Mucosa of descending colon (tissue), 3 donors: ENCODE data around the gene PRKCD. TPM values are rescaled to one million over a fixed set of nuclear protein-coding genes. Genes with fewer than 3 reads are reported as not detected.

Source experiments
- ATAC-seq: fragments of 200-7000 bp; cut with Tn5 transposase; one replicate; pipeline ENCODE4 v1.9.1; 2020; ENCODE audit warnings: mild to moderate bottlenecking, moderate library complexity
- DNase-seq, 3 donors: peaks; one replicate each; pipeline ENCODE4 v3.0.0-alpha.2; 2020
- H3K36me3 ChIP-seq: fragments of 200-600 bp; one replicate; pipeline ENCODE4 v1.8.0; 2021; ENCODE audit warnings: low read depth, mild to moderate bottlenecking
- H3K4me1 ChIP-seq: fragments of 200-600 bp; one replicate; pipeline ENCODE4 v1.8.0; 2021; ENCODE audit warnings: low read depth, mild to moderate bottlenecking
- H3K4me3 ChIP-seq: fragments of 200-600 bp; one replicate; pipeline ENCODE4 v1.8.0; 2021; ENCODE audit warnings: mild to moderate bottlenecking
- H3K9me3 ChIP-seq: fragments of 200-600 bp; one replicate; pipeline ENCODE4 v1.8.0; 2021; ENCODE audit warnings: mild to moderate bottlenecking
- intact Hi-C, 2 donors: fragments of 100-400 bp; cut with DNase I in 1 of 2; cut with micrococcal nuclease in 1 of 2; formaldehyde crosslinking; loops; one replicate each; pipeline versions ENCODE4 v1.11.0 to v1.11.1; 2022; cut with DNase I, micrococcal nuclease
- total RNA-seq, 3 donors: library from RNA; stranded (reverse); fragmentation: NEBNext Ultra II Directional in 2 of 3; extraction: Animal tissue kit (Norgen Biotek cat#: 25700) in 2 of 3; gene quantifications; one replicate each; pipeline versions ENCODE4 v1.2.1 to v1.2.4, GENCODE V29; 2021 to 2023
- TF ChIP-seq, protein P1 (sequence below): fragments of 200-600 bp; IDR thresholded peaks from one replicate; pipeline ENCODE4 v1.8.0; 2022; ENCODE audit warnings: antibody characterized with exemption, mild to moderate bottlenecking
- donor health status: DM: no; HTN: no; CAD: no; lungs with moderate emphysema.
- donor health status: DM: no; HTN: no; CAD: no.
- donor health status: DM: no; HTN: yes; CAD: no.

PRKCD gene
- total RNA-seq, 3 donors from 2014 or later: 46.8 to 87.9 (median 83.4) TPM

DNA sequence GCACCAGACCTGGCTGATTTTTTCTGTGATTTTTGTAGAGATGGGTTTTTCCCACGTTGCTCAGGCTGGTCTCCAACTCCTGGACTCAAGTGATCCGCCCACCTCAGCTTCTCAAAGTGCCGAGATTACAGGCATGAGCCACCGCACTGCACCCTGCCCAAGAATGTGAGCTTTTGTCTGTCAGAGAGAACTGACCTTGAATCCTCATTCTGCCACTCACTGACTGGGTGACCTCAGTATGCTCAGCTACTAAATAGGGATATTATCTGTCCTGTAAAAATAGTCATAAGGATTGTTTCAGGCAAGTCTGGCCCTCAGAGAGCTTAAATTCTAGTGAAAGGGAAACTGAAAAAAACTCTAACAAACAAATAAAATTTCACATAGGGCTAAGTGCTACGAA lies 28.7 kb upstream of the PRKCD start:
- H3K4me1 ChIP-seq: peaks cover 16% of the 10 kb centered on the region
- no peaks in the 10 kb centered on the region for H3K36me3 ChIP-seq
- H3K4me3 ChIP-seq: no peak overlapping the region
- DNase-seq (peak in 1 of 3 donors; percentile 5), ATAC-seq (no peak)
- intact Hi-C loops: no loop called here
- no peaks in the 10 kb centered on the region for H3K9me3 ChIP-seq
- TF ChIP-seq, protein P1, sequence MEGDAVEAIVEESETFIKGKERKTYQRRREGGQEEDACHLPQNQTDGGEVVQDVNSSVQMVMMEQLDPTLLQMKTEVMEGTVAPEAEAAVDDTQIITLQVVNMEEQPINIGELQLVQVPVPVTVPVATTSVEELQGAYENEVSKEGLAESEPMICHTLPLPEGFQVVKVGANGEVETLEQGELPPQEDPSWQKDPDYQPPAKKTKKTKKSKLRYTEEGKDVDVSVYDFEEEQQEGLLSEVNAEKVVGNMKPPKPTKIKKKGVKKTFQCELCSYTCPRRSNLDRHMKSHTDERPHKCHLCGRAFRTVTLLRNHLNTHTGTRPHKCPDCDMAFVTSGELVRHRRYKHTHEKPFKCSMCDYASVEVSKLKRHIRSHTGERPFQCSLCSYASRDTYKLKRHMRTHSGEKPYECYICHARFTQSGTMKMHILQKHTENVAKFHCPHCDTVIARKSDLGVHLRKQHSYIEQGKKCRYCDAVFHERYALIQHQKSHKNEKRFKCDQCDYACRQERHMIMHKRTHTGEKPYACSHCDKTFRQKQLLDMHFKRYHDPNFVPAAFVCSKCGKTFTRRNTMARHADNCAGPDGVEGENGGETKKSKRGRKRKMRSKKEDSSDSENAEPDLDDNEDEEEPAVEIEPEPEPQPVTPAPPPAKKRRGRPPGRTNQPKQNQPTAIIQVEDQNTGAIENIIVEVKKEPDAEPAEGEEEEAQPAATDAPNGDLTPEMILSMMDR: no peak

DNA sequence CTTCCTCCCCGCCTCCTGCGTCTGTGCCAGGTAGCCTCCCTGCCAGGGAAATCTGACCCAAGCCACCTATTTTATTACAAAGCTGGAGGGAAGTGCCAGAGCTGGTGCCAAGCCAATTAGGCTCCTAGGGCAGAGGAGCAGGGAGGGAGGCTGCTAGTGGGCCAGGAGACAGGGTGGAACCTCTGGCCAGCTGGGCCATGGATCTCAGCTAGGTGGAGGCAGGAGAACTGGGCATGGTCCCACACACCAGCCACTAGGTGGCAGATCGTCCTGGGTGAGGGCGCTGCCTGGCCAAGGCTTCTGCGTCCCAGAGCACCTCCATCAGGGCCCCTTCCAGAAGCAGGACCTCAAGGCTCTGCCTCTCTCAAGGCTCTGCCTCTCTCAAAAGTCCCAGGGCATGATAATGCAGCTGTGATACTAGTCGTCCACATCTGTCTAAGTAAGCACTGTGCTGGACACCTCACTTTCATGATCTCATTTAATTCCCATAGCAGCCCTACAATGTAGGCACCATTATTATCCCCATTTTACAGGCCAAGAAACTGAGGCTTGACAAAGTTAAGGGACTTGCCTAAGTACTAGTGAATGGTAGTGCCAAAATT lies 26.3 kb upstream of the PRKCD start:
- intact Hi-C loops: no loop called here

DNA sequence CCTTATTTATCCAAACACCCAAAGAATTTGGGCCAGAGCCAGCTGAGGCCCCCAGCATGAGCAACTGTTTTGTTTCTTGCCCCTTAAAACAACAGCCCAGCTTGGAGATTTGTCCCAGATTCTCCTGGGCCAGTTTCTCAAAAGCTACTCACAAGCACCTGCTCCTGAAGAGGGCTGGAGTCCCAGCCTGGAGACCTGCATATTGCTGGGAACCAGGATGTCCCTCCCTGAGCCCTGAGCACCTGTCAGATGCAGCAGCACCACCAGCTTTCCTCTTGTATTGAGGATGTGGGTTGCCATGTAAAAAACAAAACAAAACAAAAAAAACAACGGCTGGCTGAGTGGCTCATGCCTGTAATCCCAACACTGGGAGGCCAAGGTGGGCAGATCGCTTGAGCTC lies 23.8 kb upstream of the PRKCD start:
- Histone ChIP-seq H3K4me3 (no peak overlapping the region), H3K4me1 (peaks cover 9% of the 10 kb centered on the region), H3K9me3 (no peaks in the 10 kb centered on the region), H3K36me3 (no peaks in the 10 kb centered on the region)
- TF ChIP-seq, protein P1: no peak
- DNase-seq (no peak), ATAC-seq (no peak)
- intact Hi-C loops: no loop called here

More for the DNA sequence above, 26.3 kb upstream of the PRKCD start:
- Histone ChIP-seq H3K4me1 (peaks cover 9% of the 10 kb centered on the region), H3K36me3 (no peaks in the 10 kb centered on the region), H3K9me3 (no peaks in the 10 kb centered on the region), H3K4me3 (no peak overlapping the region)
- DNase-seq: peak; percentile 88 to 91 (median 88)
- TF ChIP-seq, protein P1: peak; percentile 77
- peak; percentile 88 for ATAC-seq

GRCh38 chr3:53137835-53138446 lies 23.1 kb upstream of the PRKCD start:
- TF ChIP-seq, protein P1: no peak
- no peaks in the 10 kb centered on the region for H3K9me3 ChIP-seq
- H3K4me3 ChIP-seq: no peak overlapping the region
- ATAC-seq: no peak
- intact Hi-C loops: no loop called here
- peaks cover 9% of the 10 kb centered on the region for H3K4me1 ChIP-seq
- DNase-seq: no peak
- no peaks in the 10 kb centered on the region for H3K36me3 ChIP-seq

DNA sequence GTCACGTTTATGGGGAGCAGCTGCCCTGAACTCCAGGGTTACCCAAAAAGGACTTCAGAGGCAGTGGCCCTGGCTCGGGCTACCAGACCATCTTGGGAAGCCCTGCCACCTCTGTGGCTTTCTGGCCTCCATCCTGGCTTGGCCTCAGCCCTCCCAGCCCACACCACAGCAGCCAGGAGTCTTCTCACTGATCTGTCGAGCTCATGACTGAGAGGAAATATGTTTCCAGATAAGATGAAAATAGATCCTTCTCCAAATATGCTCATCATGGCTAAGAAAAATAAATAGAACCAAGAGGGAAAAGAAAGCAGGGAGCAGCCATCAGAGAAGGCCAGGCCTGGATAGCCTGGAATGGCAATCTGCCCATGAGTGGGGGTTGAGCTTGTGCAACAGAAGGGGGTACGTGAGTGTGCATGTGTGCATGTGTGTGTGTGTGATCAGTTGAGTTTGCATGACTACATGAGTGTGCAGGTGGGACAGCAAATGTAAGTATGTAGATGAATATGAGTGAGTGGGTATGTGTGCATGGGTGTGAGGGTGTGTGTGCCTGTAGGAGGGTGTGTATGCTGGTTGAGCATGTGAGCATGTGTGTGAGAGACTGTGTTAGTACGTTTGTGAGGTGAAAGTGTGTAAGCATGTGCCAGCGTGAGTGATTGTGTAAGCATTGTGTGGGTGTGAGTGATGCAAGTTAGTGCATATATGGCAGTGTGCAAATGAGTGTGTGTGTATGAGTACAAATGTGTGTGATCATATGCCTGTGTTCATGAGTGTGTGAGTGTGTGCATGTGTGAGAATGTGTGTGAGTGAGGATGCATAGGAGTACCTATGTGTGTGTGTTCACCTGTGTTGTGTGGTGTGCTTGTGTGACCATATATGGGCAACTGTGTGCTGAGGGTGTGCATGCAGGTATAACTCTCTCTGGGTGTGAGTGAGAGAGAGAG lies 20.8 kb upstream of the PRKCD start:
- TF ChIP-seq, protein P1: no peak
- intact Hi-C loops: no loop called here

More for the DNA sequence above, 20.8 kb upstream of the PRKCD start:
- H3K9me3 ChIP-seq: no peaks in the 10 kb centered on the region
- no peak overlapping the region for H3K4me3 ChIP-seq
- H3K4me1 ChIP-seq: peaks cover 9% of the 10 kb centered on the region
- H3K36me3 ChIP-seq: no peaks in the 10 kb centered on the region
- DNase-seq: no peak
- ATAC-seq: no peak
